ENCODE results near the gene INO80E.

INO80E gene

DNA sequence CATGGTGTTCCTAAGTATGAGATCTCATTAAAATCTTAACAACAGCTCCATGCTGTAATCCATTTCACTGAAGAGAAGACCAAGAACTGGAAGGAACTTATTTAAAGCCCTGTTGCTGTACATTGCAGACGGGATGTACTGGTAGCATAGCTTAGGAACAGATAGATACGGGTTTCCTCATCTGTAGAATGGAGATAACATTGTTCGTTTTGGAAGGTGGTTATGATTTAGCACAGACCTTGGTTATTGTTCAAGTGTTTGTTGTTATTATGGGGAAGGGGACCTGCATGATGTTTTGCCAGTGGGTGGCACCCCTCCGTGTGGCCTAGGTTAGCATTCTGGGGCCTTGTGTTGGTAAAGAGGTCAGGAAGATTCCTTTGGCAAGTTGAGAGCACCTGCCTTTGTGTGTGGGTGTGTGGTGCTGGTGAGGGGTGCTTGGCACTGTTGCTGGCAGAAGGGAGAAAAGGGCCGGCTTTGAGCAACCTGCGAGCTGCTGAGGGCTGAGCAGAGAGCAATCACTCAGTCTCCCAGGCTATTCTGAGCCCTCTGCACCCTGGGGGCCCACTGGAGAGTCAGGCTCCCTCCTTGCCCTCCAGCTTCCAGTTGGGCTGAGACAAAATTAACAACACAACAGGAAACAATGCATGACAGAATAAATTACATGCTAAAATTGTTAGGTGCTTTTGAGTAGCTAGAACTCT lies 20.1 kb upstream of the INO80E start:
- DNase-seq (ENCODE audit: low spot score) = no peak

DNA sequence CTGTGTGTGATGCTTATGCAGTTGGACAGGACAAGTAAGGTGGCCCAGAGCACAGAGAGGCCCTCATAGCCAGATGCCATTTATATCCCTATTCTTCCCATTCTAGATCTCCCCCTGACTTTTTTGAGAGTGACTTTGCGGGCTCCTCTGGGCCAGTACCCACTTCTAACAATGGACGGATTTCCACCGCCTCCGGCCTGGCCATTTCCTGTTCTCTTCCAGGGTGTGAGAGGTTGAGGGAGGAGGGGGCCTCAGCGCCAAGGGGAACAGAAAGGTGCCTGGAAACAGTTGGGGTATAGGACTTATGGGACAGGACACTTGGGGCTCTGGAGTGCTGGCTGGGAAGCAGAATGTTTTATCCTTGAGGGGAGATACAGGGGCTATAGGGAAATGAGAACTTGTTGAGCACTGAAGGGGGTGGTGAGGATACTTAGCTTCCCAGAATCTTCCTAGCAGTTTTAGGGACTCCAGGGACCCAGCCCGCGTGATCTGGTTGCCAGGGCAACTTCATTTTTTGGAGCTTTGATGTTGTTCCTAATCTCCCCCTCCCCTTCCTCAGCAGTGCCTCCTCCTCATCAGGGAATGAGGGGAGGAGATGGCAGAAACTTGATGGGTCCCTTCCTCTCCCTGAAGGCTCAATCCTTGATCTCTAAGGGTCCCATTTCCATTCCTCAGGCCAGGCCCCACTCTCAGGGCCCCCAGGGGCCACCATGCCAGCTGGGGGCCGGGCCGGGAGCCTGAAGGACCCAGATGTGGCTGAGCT lies 18.8 kb upstream of the INO80E start:
- DNase-seq (ENCODE audit: low spot score) = no peak

- DNase-seq (ENCODE audit: low spot score) = no peak
Observed at GRCh38 chr16:29978081-29978480, 18.0 kb upstream of the INO80E start.

- DNase-seq (ENCODE audit: low spot score) = no peak
Observed at GRCh38 chr16:29978564-29979270, 17.3 kb upstream of the INO80E start.

- no peak for DNase-seq (ENCODE audit: low spot score)
Observed at GRCh38 chr16:29982560-29983419, 13.3 kb upstream of the INO80E start.

DNA sequence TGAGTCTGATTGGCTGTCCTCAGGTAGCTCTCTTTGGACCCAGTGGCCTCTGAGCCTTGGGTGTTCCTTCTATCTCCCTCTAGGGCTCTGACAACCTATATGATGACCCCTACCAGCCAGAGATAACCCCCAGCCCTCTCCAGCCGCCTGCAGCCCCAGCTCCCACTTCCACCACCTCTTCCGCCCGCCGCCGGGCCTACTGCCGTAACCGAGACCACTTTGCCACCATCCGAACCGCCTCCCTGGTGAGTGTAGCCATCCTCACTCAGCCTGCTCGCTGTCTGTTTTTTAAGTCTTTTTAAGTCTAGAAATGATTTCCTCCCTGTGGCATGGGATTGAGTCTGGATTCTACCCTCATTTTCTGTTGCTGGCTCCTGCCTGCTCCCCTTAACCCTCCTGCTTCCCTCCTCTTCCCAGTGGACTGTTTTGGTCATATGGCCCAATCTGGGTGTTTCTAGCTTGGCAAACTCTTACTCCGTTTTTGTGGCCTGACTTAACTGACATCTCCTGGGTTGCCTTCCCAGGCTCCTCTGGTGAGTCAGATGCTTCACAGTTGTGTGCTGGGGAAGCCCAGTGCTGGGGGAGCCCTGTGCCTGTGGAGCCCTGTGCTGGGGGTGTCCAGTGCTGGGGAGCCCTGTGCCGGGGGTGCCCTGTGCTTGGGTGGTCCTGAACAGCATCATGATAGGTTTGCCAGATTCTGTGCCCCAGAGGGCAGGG lies 12.5 kb upstream of the INO80E start:
- DNase-seq (ENCODE audit: low spot score) = peak; percentile 44

DNA sequence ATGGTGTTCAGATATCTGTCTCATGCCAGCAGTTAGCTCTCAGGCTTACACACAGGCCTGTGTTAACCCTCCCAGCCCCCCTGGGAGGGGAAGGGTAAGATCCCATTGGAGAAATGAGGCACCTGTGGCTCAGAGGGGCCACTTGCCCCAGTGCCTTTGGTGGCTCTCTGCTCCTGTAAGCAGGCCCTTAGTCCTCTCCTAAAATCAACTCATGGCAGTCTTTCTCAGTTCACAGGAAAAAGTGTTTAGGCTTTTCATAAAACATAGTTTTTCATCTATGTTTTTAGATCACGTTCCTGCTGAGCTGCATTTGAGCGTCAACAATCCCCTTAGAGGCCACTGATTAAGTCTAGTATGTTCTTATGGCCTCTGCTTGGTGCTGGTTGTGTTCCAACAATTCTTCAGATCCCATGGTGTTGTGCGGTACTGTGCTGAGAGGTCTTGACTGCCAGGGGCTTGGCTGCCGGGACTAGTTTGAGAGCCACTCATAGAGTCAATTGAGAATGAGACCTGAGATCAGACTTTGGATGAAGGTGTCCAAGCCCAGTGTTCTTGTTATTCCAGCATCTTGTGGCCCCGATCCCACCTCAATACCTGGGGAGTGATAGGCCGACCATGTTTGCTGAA lies 11.8 kb upstream of the INO80E start:
- DNase-seq (ENCODE audit: low spot score) = no peak

GRCh38 chr16:29984764-29985147 lies 11.3 kb upstream of the INO80E start:
- DNase-seq (ENCODE audit: low spot score) = no peak

DNA sequence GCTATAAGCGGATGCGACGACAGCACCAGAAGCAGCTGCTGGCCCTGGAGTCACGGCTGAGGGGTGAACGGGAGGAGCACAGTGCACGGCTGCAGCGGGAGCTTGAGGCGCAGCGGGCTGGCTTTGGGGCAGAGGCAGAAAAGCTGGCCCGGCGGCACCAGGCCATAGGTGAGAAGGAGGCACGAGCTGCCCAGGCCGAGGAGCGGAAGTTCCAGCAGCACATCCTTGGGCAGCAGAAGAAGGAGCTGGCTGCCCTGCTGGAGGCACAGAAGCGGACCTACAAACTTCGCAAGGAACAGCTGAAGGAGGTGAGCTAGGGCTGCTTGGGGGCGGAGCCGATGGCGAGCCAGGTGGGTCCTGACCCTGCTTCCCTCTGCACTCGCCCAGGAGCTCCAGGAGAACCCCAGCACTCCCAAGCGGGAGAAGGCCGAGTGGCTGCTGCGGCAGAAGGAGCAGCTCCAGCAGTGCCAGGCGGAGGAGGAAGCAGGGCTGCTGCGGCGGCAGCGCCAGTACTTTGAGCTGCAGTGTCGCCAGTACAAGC lies 10.7 kb upstream of the INO80E start:
- no peak for DNase-seq (ENCODE audit: low spot score)

DNA sequence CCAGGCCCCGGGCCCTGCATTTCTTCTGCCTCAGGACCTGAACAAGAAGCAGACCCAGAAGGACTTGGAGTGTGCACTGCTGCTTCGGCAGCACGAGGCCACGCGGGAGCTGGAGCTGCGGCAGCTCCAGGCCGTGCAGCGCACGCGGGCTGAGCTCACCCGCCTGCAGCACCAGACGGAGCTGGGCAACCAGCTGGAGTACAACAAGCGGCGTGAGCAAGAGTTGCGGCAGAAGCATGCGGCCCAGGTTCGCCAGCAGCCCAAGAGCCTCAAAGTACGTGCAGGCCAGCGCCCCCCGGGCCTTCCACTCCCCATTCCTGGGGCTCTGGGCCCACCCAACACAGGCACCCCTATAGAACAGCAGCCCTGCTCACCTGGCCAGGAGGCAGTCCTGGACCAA lies 9.8 kb upstream of the INO80E start:
- no peak for DNase-seq (ENCODE audit: low spot score)

GRCh38 chr16:29986931-29987330 lies 9.1 kb upstream of the INO80E start:
- DNase-seq (ENCODE audit: low spot score) = no peak

DNA sequence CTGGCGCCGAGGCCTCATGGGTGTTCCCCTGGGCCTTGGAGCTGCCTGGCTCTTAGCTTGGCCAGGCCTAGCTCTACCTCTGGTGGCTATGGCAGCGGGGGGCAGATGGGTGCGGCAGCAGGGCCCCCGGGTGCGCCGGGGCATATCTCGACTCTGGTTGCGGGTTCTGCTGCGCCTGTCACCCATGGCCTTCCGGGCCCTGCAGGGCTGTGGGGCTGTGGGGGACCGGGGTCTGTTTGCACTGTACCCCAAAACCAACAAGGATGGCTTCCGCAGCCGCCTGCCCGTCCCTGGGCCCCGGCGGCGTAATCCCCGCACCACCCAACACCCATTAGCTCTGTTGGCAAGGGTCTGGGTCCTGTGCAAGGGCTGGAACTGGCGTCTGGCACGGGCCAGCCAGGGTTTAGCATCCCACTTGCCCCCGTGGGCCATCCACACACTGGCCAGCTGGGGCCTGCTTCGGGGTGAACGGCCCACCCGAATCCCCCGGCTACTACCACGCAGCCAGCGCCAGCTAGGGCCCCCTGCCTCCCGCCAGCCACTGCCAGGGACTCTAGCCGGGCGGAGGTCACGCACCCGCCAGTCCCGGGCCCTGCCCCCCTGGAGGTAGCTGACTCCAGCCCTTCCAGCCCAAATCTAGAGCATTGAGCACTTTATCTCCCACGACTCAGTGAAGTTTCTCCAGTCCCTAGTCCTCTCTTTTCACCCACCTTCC lies 8.5 kb upstream of the INO80E start:
- no peak for DNase-seq (ENCODE audit: low spot score)

GRCh38 chr16:29988346-29989075 lies 7.5 kb upstream of the INO80E start:
- no peak for DNase-seq (ENCODE audit: low spot score)

- no peak for DNase-seq (ENCODE audit: low spot score)
Observed at GRCh38 chr16:29989111-29989858, 6.8 kb upstream of the INO80E start.

DNA sequence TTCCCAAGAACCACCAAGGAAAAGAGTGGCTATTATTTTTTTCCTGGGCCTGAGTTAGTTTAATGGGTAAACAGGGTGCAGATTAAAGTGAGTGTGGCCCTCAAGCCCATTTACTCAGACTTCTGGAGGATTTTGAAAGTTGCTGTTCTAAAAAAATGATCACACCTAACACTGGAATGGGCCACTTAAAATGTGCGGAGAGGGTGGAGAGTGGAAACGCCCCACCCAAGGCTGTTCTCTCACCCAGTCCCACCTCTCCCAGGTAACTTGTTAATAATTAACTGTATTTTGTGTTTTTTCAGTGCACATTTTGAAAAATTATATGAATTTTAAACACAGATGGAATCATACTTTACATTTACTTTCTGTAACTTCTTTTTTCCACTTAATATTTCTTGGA lies 6.0 kb upstream of the INO80E start:
- DNase-seq (ENCODE audit: low spot score) = no peak

GRCh38 chr16:29990883-29991570 lies 5.0 kb upstream of the INO80E start:
- no peak for DNase-seq (ENCODE audit: low spot score)

GRCh38 chr16:29991571-29991904 lies 4.5 kb upstream of the INO80E start:
- DNase-seq (ENCODE audit: low spot score) = no peak

DNA sequence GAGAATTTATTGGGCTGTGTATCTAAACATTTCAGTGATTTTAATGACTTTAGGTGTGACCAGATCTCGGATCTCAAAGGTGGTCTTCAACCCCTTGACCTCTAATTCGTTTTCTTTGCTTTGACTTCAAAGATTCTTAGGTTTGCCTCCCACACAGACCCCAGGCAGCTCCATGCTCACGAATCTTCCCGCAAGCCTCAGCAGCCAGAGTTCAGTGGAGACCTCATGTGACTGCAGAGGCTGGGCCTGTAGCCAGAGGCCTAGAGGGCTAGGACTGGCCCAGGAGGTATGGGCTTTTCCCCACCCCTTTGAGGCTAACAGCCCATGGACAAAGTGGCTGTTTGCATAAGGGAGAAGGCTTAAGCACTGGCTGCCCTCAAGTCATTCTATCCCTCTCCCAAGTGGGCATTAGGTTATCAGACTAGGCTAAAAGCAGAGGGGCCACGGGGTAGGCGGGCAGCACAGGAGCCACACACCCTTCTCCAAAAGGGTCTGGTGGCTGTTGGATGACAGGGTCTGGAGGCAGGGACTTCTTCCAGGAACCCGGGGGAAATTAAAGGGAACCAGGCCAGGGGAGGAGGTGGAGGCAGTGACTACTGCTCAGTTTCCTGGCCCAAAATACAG lies 3.6 kb upstream of the INO80E start:
- no peak for DNase-seq (ENCODE audit: low spot score)

Data from GM03348 (cell line).